GM12878 (cell line): ENCODE data around the gene BBS9. TPM values are rescaled to one million over a fixed set of nuclear protein-coding genes. Genes with fewer than 3 reads are reported as not detected.
A peak's percentile ranks its signal among the peaks of the same experiment; 100 is the strongest.

ENCODE experiments used
- ATAC-seq: fragments of 200-7000 bp; cut with Tn5 transposase; 3 replicates; pipeline ENCODE4 v1.9.1; 2020; ENCODE audit warnings: mild to moderate bottlenecking, moderate library complexity
- BruUV-seq: library from RNA; stranded (reverse); fragments of 400-500 nt; replicated peaks from 2 replicates; lab custom pipeline; 2021; lab: Mats Ljungman, UMichigan
- CTCF ChIA-PET: fragments of 300-600 bp; sonication (Branson Sonifier 250); formaldehyde crosslinking; extraction: SDS; loops from one replicate; lab custom pipeline; 2021; ENCODE audit warnings: inconsistent platforms; lab: Yijun Ruan, JAX
- POLR2A ChIA-PET: fragments of 350-600 bp; formaldehyde crosslinking; extraction: SDS; loops from one replicate; lab custom pipeline; 2021; ENCODE audit warnings: inconsistent platforms; lab: Charles Lee
- RAD21 ChIA-PET: fragments of 300-600 bp; sonication (Branson Sonifier 250); formaldehyde crosslinking; loops from one replicate; lab custom pipeline; 2023; ENCODE audit warnings: antibody characterized with exemption; ENCODE audit not compliant: unreplicated experiment; lab: Charles Lee
- SMC1A ChIA-PET: fragments of 300-600 bp; sonication (Branson Sonifier 250); formaldehyde crosslinking; loops from one replicate; lab custom pipeline; 2023; ENCODE audit not compliant: unreplicated experiment, uncharacterized antibody; lab: Charles Lee
- DNase-seq: peaks from one replicate; pipeline ENCODE4 v3.0.0-alpha.2; 2011; ENCODE audit warnings: low read depth, low spot score
- FAIRE-seq: peaks from 3 replicates; lab custom pipeline; 2011; peaks lifted over from hg19 to GRCh38; lab: Jason Lieb, UNC
- H2AFZ ChIP-seq: 2 replicates; pipeline ENCODE4 v1.6.0; 2011; ENCODE audit warnings: low read depth, low read length, control low read depth; ENCODE audit not compliant: control insufficient read depth
- H3K27ac ChIP-seq: 2 replicates; pipeline ENCODE4 v1.5.1; 2011; ENCODE audit warnings: control low read depth; ENCODE audit not compliant: control insufficient read depth, insufficient read depth
- H3K27me3 ChIP-seq, 2 experiments: replicated peaks in 1 of 2; 2 replicates each; pipeline versions ENCODE4 v1.6.0 to v1.6.1; 2011; ENCODE audit warnings: low read length in 1 of 2; ENCODE audit not compliant: control insufficient read depth in 2 of 2, insufficient read depth in 2 of 2
- H3K36me3 ChIP-seq, 2 experiments: 2 replicates each; pipeline ENCODE4 v1.5.1; 2011; ENCODE audit warnings: low read length in 1 of 2; ENCODE audit not compliant: control insufficient read depth in 2 of 2, insufficient read depth in 2 of 2
- H3K4me1 ChIP-seq: 2 replicates; pipeline ENCODE4 v1.6.1; 2011; ENCODE audit warnings: mild to moderate bottlenecking, low read length, moderate library complexity, mixed read lengths; ENCODE audit not compliant: control insufficient read depth, insufficient read depth
- H3K4me2 ChIP-seq: 2 replicates; pipeline ENCODE4 v1.6.0; 2011; ENCODE audit warnings: control low read depth; ENCODE audit not compliant: control insufficient read depth, insufficient read depth
- H3K4me3 ChIP-seq: fragments of 200-600 bp; sonication (generic); 2 replicates; pipeline ENCODE4 v1.5.1; 2016
- H3K79me2 ChIP-seq: 2 replicates; pipeline ENCODE4 v1.6.0; 2011; ENCODE audit warnings: low read length; ENCODE audit not compliant: control insufficient read depth, insufficient read depth
- H3K9ac ChIP-seq: 2 replicates; pipeline ENCODE4 v1.8.0; 2011; ENCODE audit warnings: low read length, control low read depth, mixed read lengths; ENCODE audit not compliant: control insufficient read depth, insufficient read depth
- H3K9me3 ChIP-seq: replicated peaks from 3 replicates; pipeline ENCODE4 v1.5.1; 2011; ENCODE audit warnings: mild to moderate bottlenecking, low read length; ENCODE audit not compliant: control insufficient read depth, insufficient read depth
- H4K20me1 ChIP-seq: 2 replicates; pipeline ENCODE4 v1.6.0; 2011; ENCODE audit not compliant: control insufficient read depth, insufficient read depth
- ATF7 ChIP-seq: fragments of 450-650 bp; IDR thresholded peaks from 2 replicates; pipeline ENCODE4 v1.6.1; 2016; ENCODE audit warnings: low read depth, mild to moderate bottlenecking
- BHLHE40 ChIP-seq, 2 experiments: fragments of 450-650 bp in 1 of 2; IDR thresholded peaks; 2 replicates each; pipeline ENCODE4 v1.6.1; 2011 to 2017; ENCODE audit warnings: low read depth in 2 of 2, borderline replicate concordance in 1 of 2, improper control_type of control experiment in 1 of 2, low read length in 1 of 2, mild to moderate bottlenecking in 1 of 2
- EP300 ChIP-seq, 2 experiments: fragments of 150-350 bp in 1 of 2; IDR thresholded peaks; 2 replicates each; pipeline ENCODE4 v1.6.1; 2011 to 2012; ENCODE audit warnings: low read depth in 2 of 2, low read length in 2 of 2, borderline replicate concordance in 1 of 2, improper control_type of control experiment in 1 of 2, inconsistent platforms in 1 of 2; ENCODE audit not compliant: control insufficient read depth in 1 of 2
- IKZF2 ChIP-seq, 2 experiments: fragments of 450-650 bp; IDR thresholded peaks; 2 replicates each; pipeline ENCODE4 v1.6.1; 2017; ENCODE audit warnings: mild to moderate bottlenecking in 2 of 2, moderate library complexity in 2 of 2
- MEF2B ChIP-seq: fragments of 450-650 bp; IDR thresholded peaks from 2 replicates; pipeline ENCODE4 v1.6.1; 2018; ENCODE audit warnings: mild to moderate bottlenecking, moderate library complexity; ENCODE audit not compliant: partially characterized antibody, poor library complexity, severe bottlenecking
- MTA2 ChIP-seq: fragments of 450-650 bp; IDR thresholded peaks from 2 replicates; pipeline ENCODE4 v1.6.1; 2016; ENCODE audit warnings: low read depth, mild to moderate bottlenecking, moderate library complexity
- NR2F1 ChIP-seq: fragments of 450-650 bp; conservative IDR thresholded peaks from 2 replicates; pipeline ENCODE4 v1.6.1; 2017; ENCODE audit warnings: mild to moderate bottlenecking
- SMAD1 ChIP-seq: fragments of 450-650 bp; IDR thresholded peaks from 2 replicates; pipeline ENCODE4 v1.6.1; 2018; ENCODE audit warnings: mild to moderate bottlenecking, low read depth; ENCODE audit not compliant: partially characterized antibody
- ZNF24 ChIP-seq: fragments of 450-650 bp; IDR thresholded peaks from 2 replicates; pipeline ENCODE4 v1.6.1; 2017; ENCODE audit warnings: antibody characterized with exemption, mild to moderate bottlenecking
- WGBS: methylation state at CpG from one replicate; pipeline ENCODE4 v1.1.6; 2016; ENCODE audit warnings: low lambda C conversion rate; ENCODE audit not compliant: insufficient replicate concordance, insufficient coverage; ENCODE audit errors: missing lambda C conversion rate; 5-methylcytosine and 5-hydroxymethylcytosine counted together
- in situ Hi-C: fragments of 300-500 bp; cut with MboI; formaldehyde crosslinking; loops from 9 replicates; pipeline ENCODE4 v1.14.3; 2018; ENCODE audit warnings: mixed read lengths
- intact Hi-C: fragments of 100-400 bp; cut with micrococcal nuclease; formaldehyde crosslinking; loops from one replicate; pipeline ENCODE4 v1.14.2; 2022; ENCODE audit not compliant: unreplicated experiment
- polyA plus RNA-seq, 11 experiments: library from polyadenylated mRNA; depleted of rRNA in 4 of 11; unstranded in 6 of 11; stranded (reverse) in 5 of 11; fragments of >200 nt; fragmentation: Nextera tagmentation in 4 of 11; fragmentation: Illumina TruSeq in 1 of 11; extraction: Ambion mirVana in 4 of 11; extraction: Trizol in 1 of 11; gene quantifications; 1 replicate in 1 of 11; 2 replicates in 10 of 11; pipeline versions ENCODE4 v1.2.1 to v1.2.3, GENCODE V29; 2011 to 2016; ENCODE audit warnings: inconsistent platforms in 2 of 11, missing spikeins in 2 of 11, low read depth in 1 of 11
- total RNA-seq, 4 experiments: library from RNA; depleted of rRNA in 3 of 4; stranded (reverse); fragments of >200 nt in 3 of 4; fragmentation: Illumina TruSeq in 1 of 4; extraction: Trizol in 1 of 4; gene quantifications; 2 replicates each; pipeline versions ENCODE4 v1.2.1 to v1.2.3, GENCODE V29; 2013 to 2021
- TF ChIP-seq, protein P1 (sequence below): fragments of 450-650 bp; IDR thresholded peaks from 2 replicates; pipeline ENCODE4 v1.6.1; 2016; ENCODE audit warnings: mild to moderate bottlenecking
- TF ChIP-seq, protein P2 (sequence below): fragments of 450-650 bp; IDR thresholded peaks from 2 replicates; pipeline ENCODE4 v1.6.1; 2017; ENCODE audit warnings: low read depth, mild to moderate bottlenecking, moderate library complexity
- TF ChIP-seq, protein P3 (sequence below): IDR thresholded peaks from 2 replicates; pipeline ENCODE4 v1.6.1; 2012; ENCODE audit warnings: low read length, inconsistent platforms
- TF ChIP-seq, protein P4 (sequence below): fragments of 450-650 bp; IDR thresholded peaks from 2 replicates; pipeline ENCODE4 v1.6.1; 2017; ENCODE audit warnings: mild to moderate bottlenecking, moderate library complexity

The BBS9 gene
- total and polyA plus RNA-seq, 10 of the 15 experiments (the other 5 are each of a cell fraction or from before 2014, with no cell fraction given), result 1.2 to 5.6 (median 2.3) TPM

DNA sequence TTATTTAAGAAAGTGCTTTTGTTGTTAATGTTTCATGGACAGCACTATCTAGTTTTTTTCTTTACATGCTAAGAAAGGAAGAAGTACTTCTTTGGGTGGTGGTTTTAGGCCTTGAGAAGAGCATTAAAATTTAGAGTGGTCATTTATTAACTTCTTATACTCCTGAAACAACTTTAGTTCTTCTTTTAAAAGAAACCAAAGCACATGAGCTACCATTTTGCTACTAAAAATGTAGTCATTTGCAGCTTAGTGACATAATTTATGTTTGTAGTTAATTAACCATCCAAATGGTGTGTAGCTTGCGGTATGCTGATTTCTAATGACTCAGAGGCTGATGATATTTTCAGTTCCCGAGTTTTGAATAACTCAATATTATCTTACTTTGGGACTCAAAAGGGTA is 207.5 kb downstream of the BBS9 start:
- 38% methylated on average over 2 of the region's 2 CpGs for WGBS
- TF ChIP-seq MTA2 (peak; percentile 96), EP300 (IDR thresholded peaks at IDR 0.05; ENCODE audit: borderline replicate concordance in 1 of 2, control insufficient read depth in 1 of 2, low read depth in 2 of 2, low read length in 2 of 2) (peak; percentile 6 to 20; a peak in 1 of 4 replicates), BHLHE40 (IDR thresholded peaks at IDR 0.05; ENCODE audit: borderline replicate concordance in 1 of 2, low read depth in 2 of 2, low read length in 1 of 2) (peak; percentile 56 to 64; a peak in 3 of 4 replicates), ZNF24 (0 out of 2 replicates have a peak, but pooled peaks have one; percentile 23), SMAD1 (no peak), MEF2B (peak; percentile 77), NR2F1 (no peak), ATF7 (peak; percentile 91), IKZF2 (IDR thresholded peaks at IDR 0.05) (peak; percentile 25 to 29; a peak in 2 of 4 replicates)
- TF ChIP-seq, protein P1, sequence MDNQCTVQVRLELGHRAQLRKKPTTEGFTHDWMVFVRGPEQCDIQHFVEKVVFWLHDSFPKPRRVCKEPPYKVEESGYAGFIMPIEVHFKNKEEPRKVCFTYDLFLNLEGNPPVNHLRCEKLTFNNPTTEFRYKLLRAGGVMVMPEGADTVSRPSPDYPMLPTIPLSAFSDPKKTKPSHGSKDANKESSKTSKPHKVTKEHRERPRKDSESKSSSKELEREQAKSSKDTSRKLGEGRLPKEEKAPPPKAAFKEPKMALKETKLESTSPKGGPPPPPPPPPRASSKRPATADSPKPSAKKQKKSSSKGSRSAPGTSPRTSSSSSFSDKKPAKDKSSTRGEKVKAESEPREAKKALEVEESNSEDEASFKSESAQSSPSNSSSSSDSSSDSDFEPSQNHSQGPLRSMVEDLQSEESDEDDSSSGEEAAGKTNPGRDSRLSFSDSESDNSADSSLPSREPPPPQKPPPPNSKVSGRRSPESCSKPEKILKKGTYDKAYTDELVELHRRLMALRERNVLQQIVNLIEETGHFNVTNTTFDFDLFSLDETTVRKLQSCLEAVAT, result 0 out of 2 replicates have a peak, but pooled peaks have one; percentile 35
- TF ChIP-seq, protein P2, sequence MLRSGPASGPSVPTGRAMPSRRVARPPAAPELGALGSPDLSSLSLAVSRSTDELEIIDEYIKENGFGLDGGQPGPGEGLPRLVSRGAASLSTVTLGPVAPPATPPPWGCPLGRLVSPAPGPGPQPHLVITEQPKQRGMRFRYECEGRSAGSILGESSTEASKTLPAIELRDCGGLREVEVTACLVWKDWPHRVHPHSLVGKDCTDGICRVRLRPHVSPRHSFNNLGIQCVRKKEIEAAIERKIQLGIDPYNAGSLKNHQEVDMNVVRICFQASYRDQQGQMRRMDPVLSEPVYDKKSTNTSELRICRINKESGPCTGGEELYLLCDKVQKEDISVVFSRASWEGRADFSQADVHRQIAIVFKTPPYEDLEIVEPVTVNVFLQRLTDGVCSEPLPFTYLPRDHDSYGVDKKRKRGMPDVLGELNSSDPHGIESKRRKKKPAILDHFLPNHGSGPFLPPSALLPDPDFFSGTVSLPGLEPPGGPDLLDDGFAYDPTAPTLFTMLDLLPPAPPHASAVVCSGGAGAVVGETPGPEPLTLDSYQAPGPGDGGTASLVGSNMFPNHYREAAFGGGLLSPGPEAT, result 0 out of 2 replicates have a peak, but pooled peaks have one; percentile 32
- TF ChIP-seq, protein P3, sequence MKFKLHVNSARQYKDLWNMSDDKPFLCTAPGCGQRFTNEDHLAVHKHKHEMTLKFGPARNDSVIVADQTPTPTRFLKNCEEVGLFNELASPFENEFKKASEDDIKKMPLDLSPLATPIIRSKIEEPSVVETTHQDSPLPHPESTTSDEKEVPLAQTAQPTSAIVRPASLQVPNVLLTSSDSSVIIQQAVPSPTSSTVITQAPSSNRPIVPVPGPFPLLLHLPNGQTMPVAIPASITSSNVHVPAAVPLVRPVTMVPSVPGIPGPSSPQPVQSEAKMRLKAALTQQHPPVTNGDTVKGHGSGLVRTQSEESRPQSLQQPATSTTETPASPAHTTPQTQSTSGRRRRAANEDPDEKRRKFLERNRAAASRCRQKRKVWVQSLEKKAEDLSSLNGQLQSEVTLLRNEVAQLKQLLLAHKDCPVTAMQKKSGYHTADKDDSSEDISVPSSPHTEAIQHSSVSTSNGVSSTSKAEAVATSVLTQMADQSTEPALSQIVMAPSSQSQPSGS, result no peak
- TF ChIP-seq, protein P4, sequence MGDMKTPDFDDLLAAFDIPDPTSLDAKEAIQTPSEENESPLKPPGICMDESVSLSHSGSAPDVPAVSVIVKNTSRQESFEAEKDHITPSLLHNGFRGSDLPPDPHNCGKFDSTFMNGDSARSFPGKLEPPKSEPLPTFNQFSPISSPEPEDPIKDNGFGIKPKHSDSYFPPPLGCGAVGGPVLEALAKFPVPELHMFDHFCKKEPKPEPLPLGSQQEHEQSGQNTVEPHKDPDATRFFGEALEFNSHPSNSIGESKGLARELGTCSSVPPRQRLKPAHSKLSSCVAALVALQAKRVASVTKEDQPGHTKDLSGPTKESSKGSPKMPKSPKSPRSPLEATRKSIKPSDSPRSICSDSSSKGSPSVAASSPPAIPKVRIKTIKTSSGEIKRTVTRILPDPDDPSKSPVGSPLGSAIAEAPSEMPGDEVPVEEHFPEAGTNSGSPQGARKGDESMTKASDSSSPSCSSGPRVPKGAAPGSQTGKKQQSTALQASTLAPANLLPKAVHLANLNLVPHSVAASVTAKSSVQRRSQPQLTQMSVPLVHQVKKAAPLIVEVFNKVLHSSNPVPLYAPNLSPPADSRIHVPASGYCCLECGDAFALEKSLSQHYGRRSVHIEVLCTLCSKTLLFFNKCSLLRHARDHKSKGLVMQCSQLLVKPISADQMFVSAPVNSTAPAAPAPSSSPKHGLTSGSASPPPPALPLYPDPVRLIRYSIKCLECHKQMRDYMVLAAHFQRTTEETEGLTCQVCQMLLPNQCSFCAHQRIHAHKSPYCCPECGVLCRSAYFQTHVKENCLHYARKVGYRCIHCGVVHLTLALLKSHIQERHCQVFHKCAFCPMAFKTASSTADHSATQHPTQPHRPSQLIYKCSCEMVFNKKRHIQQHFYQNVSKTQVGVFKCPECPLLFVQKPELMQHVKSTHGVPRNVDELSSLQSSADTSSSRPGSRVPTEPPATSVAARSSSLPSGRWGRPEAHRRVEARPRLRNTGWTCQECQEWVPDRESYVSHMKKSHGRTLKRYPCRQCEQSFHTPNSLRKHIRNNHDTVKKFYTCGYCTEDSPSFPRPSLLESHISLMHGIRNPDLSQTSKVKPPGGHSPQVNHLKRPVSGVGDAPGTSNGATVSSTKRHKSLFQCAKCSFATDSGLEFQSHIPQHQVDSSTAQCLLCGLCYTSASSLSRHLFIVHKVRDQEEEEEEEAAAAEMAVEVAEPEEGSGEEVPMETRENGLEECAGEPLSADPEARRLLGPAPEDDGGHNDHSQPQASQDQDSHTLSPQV, result 0 out of 2 replicates have a peak, but pooled peaks have one; percentile 4
- TF ChIP-seq, all 136 proteins: peak for 10
- peak; percentile 7 for DNase-seq
- POLR2A ChIA-PET, result no interaction called here
- no peaks in the 10 kb centered on the region for H3K9me3 ChIP-seq
- H3K4me2 ChIP-seq, result no peak overlapping the region
- H3K36me3 ChIP-seq, result no peaks in the 10 kb centered on the region
- RAD21 ChIA-PET, result no interaction called here
- SMC1A ChIA-PET, result interaction anchor here (1.1 to 1.2 kb wide), 2 partner anchors 87 to 471 kb away, joined by 3 read pairs; no protein-coding TSS in a partner anchor
- H3K9ac ChIP-seq, result no peak overlapping the region
- H3K27me3 ChIP-seq, result no peaks in the 10 kb centered on the region
- intact Hi-C loops, result no loop called here
- H3K79me2 ChIP-seq, result no peaks in the 10 kb centered on the region
- no TSS peak for BruUV-seq
- in situ Hi-C loops, result no loop called here
- peak; percentile 53 for ATAC-seq
- H3K4me3 ChIP-seq, result no peak overlapping the region
- no peak for FAIRE-seq
- no peaks in the 10 kb centered on the region for H3K4me1 ChIP-seq
- CTCF ChIA-PET, result interaction anchor here (0.7 to 3.1 kb wide), 5 partner anchors 10 to 1495 kb away, joined by 3 to 20 read pairs (median 3); no protein-coding TSS in a partner anchor
- H2AFZ ChIP-seq, result no peak overlapping the region
- no peak overlapping the region for H3K27ac ChIP-seq
- no peaks in the 10 kb centered on the region for H4K20me1 ChIP-seq
